Measurements from ENCODE around the gene TAF6L.
"Not testable (repeated sequence)": the region's sequence is repeated elsewhere in the genome, so short reads cannot be mapped to it uniquely, and the experiment has no call there.

Gene TAF6L

DNA sequence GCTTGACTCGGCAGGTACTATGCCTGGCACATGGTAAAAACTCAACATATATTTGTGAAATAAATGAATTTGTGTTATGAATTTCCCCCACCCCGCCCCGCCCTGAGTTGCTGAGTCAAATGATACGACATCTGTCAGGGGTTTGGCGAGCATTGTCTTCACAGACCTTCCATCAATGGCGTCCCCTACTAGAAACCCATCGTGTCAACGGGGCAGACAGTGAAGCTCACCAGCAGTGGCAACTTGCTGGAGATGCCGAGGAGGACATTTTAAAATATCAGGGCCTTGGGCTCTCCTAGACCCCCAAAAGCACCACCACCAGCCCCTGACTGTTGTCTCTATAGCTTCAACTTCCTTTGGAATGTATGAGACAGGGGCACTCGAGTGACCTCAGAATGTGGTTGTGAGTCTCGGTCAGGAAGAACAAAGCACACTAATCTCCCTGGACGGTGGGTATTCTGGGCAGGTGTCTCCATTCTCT lies 34.8 kb downstream of the TAF6L start:
- DNase-seq: no peak

- no peak for DNase-seq
Measured at GRCh38 chr11:62806611-62807121, 35.5 kb downstream of the TAF6L start.

DNA sequence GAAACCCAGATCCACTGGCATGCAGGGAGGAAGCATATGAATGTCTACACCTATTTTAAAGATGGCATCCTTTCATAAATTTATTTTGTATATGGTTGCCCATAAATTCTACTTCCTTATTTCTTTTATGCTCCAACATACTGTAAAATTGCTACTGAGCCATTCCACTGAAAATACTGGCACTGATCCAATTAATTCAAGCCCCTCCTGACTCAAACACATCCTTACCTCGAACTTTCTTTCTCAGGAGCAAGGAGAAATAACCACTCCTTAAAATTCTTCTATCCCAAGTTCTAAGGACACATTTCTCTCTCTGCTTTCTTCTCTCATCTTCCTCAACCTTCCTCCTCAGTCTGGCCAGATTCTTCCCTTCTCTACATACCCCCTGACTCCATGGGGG lies 39.6 kb downstream of the TAF6L start:
- no peak for DNase-seq

DNA sequence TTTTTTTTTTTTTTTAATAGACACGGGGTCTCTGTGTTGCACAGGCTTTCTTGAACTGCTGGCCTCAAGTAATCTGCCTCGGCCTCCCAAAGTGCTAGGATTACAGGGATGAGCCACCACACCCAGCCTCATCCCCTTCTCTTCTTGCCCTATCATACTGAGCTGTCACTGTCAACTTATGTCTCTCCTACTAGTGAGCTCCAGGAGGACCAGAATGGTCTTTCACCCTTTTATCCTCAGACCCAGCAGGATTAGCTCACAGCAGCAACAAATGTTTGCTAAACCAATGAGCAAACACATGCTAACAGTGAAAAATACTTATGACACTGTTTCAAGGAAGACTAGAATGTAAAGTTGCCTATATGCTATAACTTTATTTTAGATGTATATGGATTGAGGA lies 40.5 kb downstream of the TAF6L start:
- DNase-seq: no peak

GRCh38 chr11:62816557-62816956 lies 45.4 kb downstream of the TAF6L start:
- no peak for DNase-seq

GRCh38 chr11:62817129-62817528 lies 45.9 kb downstream of the TAF6L start:
- no peak for DNase-seq

DNA sequence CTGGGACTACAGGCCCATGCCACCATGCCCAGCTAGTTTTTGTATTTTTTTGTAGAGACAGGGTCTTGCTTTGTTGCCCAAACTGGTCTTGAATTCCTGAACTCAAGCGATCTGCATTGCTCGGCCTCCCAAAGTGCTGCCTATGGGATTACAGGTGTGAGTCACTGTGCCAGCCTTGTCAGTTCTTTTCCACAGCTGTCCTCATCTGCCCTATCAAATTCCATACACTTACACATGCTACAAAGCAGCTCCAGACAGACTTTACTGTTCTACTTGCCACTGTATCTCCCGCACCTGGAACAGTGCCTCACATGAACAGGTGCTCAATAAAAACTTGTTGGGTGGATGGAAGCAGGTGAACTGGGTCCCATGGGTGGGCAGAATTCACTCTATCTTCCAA lies 52.5 kb downstream of the TAF6L start:
- no peak for DNase-seq

GRCh38 chr11:62828130-62828529 lies 56.9 kb downstream of the TAF6L start:
- DNase-seq: not testable (repeated sequence)

DNA sequence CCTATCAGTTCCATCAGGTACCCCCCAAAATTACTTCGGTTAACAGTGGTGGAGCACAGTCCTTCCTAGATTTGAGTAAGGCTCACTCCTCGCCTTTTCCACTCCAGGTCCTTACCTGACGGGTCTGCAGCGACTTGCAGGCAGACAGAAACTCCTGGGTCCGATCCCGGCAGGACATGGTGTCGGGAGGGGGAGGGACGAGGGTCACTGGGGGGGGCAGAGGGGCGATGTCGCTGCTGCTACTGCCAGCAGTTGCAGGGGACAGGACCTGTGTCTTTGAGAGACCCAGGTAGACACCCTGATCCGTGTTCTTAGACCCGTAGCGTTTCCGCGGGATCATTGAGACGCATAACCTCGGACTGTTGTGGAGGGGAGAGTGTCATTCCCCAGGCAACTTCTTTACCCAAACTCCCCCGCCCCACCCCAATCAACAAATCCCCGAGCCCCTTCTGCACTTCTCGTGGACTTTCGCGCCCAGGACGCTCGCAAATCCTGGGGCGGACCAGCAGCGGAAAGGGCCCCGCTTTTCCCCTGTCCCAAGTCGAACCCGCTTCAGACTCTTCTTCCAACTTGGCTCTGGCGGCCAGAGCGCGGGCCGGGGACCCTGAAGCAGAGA lies 59.8 kb downstream of the TAF6L start:
- DNase-seq: peak; percentile 35

DNA sequence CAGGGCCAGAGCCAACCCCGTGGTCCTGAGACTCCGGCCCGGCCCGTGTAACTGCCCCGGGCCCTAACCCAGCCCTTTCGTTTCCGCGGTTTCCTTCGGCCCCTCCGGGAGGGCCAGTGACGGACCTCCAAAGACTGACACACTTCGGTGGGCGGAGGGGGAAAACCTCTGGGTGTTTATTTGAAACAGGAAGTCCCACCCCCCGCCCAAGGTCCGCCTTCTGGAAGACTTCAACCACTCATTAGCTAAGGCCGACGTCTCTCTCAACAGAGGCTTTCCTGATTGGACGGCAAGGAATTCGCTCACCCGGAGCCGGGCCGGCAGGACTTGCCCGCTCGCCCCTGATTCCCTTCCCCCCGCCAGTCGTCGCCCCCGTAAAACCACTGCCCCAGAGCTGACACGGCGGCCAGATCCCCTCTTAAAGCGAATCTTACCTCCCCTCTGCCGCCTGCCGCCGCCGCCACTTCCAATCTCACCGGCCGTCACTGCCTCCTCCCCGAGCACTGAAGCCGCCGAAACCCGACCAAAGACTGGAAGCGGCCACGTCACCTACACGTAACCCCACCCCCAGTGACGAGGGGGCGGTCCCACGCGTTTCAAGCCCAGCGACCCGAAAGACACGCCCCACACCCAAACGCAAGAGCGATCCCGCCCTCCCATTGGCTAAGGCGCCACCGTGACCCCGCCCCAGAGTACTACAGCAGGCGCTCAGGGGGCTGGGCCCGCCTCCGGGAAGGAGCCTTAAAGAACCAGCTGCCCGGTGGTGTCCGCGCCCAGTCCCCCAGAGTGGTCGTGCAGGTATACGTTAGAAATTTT lies 60.5 kb downstream of the TAF6L start, which contains the start of gene STX5:
Gene STX5 (minus strand): TSS at position 532 of the 816 bp plus-strand sequence. CDS start 808 bp downstream, outside the sequence.
- peak; percentile 98 for DNase-seq

GRCh38 chr11:62832336-62833234 lies 61.4 kb downstream of the TAF6L start, which contains the start of gene TEX54:
Gene TEX54 (minus strand): TSS chr11:62832841.
- DNase-seq: no peak

GRCh38 chr11:62835336-62835735 lies 64.1 kb downstream of the TAF6L start:
- no peak for DNase-seq
